ENCODE data around the gene AOC3. TPM values are rescaled to one million over a fixed set of nuclear protein-coding genes. Genes with fewer than 3 reads are reported as not detected.

AOC3 gene
- total and polyA plus RNA-seq, 2 of the 13 experiments (the other 11 are each of a cell fraction or from before 2014, with no cell fraction given) = 8.7 to 51.7 TPM

DNA sequence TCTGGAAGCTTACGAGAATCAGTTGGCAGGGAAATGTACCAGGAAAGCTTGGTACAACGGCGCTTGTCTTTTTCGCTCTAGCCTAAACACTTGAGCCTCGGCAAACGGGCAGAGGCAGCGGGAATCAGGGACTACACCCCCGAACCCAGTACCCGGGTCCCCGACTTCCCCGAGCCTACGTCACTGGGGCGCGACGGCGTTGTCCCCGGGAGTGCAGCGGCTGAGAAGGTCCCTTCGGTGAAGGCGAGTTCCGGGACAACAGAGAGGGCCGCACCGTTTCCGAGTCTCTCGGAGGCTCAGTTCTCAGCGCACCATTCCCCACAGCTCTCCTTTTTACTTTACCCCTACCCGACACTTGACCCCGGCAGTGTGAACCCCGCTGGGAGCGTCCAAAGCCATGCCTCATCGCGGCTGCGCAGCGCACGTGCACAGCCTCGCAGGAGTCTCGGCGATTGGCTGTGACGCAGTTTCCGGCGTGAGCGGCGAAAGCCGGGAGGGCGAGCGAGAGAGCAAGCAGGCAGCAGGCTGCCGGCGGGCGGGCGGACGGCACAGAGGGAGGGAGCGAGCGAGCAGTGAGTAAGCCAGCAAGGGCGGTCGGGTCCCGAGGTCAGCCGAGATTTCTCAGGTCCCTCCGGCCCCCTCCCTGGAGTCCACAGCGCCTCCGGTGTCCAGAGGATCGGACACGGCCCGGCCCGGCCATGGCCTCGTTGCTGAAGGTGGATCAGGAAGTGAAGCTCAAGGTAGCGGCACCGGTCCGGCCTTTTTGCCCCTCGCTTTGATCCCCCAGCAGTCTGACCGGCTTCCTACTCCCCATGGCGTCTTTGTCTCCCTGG, 17.8 kb upstream of the AOC3 start, which contains the start of gene PSME3 (continued):
- TF ChIP-seq RAD51 (IDR thresholded peaks at IDR 0.05; ENCODE audit: borderline replicate concordance) (0 out of 2 replicates have a peak, but pooled peaks have one; percentile 22), SP4 (CRISPR knock-in tag; IDR thresholded peaks at IDR 0.05) (peak; percentile 62), MYPOP (CRISPR knock-in tag; IDR thresholded peaks at IDR 0.05) (peak; percentile 88; the same call in 1 of the 2 replicates), ZNF556 (CRISPR knock-in tag; IDR thresholded peaks at IDR 0.05; ENCODE audit: borderline replicate concordance) (peak; percentile 96), HOXA3 (CRISPR knock-in tag; IDR thresholded peaks at IDR 0.05) (peak; percentile 98), REL (CRISPR knock-in tag; conservative IDR thresholded peaks at IDR 0.05) (peak; percentile 93; the same call in 1 of the 2 replicates), FOXJ3 (CRISPR knock-in tag; IDR thresholded peaks at IDR 0.05; ENCODE audit: borderline replicate concordance) (peak; percentile 85), RFX3 (CRISPR knock-in tag; IDR thresholded peaks at IDR 0.05) (peak; percentile 32; the same call in 1 of the 2 replicates), ZNF484 (CRISPR knock-in tag; IDR thresholded peaks at IDR 0.05; ENCODE audit: borderline replicate concordance, low read depth) (peak; percentile 81), ZNF343 (CRISPR knock-in tag; IDR thresholded peaks at IDR 0.05) (peak; percentile 87; the same call in 1 of the 2 replicates), RXRA (CRISPR knock-in tag; IDR thresholded peaks at IDR 0.05) (peak; percentile 91), KLF6 (CRISPR knock-in tag; IDR thresholded peaks at IDR 0.05) (no peak; the same call in 1 of the 2 replicates), ZNF790 (CRISPR knock-in tag; IDR thresholded peaks at IDR 0.05; ENCODE audit: borderline replicate concordance) (peak; percentile 92; the same call in 1 of the 2 replicates), THRA (CRISPR knock-in tag; IDR thresholded peaks at IDR 0.05; ENCODE audit: borderline replicate concordance) (peak; percentile 79; the same call in 1 of the 2 replicates), KAT2B (IDR thresholded peaks at IDR 0.05; ENCODE audit: borderline replicate concordance, low read depth, low read length) (no peak), NR3C1 (CRISPR knock-in tag; IDR thresholded peaks at IDR 0.05) (peak; percentile 75; the same call in 1 of the 2 replicates), MAFK (conservative IDR thresholded peaks at IDR 0.05 in 1 of 2, IDR thresholded peaks at IDR 0.05 in 1 of 2; ENCODE audit: low read length in 2 of 2) (no peak), ZNF10 (CRISPR knock-in tag; IDR thresholded peaks at IDR 0.05; ENCODE audit: borderline replicate concordance, low read depth) (no peak), ZNF737 (CRISPR knock-in tag; IDR thresholded peaks at IDR 0.05; ENCODE audit: borderline replicate concordance) (peak; percentile 71; the same call in 1 of the 2 replicates), ZNF713 (CRISPR knock-in tag; IDR thresholded peaks at IDR 0.05) (no peak)
- TF ChIP-seq, protein P1, sequence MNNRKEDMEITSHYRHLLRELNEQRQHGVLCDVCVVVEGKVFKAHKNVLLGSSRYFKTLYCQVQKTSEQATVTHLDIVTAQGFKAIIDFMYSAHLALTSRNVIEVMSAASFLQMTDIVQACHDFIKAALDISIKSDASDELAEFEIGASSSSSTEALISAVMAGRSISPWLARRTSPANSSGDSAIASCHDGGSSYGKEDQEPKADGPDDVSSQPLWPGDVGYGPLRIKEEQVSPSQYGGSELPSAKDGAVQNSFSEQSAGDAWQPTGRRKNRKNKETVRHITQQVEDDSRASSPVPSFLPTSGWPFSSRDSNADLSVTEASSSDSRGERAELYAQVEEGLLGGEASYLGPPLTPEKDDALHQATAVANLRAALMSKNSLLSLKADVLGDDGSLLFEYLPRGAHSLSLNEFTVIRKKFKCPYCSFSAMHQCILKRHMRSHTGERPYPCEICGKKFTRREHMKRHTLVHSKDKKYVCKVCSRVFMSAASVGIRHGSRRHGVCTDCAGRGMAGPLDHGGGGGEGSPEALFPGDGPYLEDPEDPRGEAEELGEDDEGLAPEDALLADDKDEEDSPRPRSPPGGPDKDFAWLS (CRISPR knock-in tag; IDR thresholded peaks at IDR 0.05; ENCODE audit: borderline replicate concordance) = peak; percentile 83; the same call in 1 of the 2 replicates
- TF ChIP-seq, protein P2, sequence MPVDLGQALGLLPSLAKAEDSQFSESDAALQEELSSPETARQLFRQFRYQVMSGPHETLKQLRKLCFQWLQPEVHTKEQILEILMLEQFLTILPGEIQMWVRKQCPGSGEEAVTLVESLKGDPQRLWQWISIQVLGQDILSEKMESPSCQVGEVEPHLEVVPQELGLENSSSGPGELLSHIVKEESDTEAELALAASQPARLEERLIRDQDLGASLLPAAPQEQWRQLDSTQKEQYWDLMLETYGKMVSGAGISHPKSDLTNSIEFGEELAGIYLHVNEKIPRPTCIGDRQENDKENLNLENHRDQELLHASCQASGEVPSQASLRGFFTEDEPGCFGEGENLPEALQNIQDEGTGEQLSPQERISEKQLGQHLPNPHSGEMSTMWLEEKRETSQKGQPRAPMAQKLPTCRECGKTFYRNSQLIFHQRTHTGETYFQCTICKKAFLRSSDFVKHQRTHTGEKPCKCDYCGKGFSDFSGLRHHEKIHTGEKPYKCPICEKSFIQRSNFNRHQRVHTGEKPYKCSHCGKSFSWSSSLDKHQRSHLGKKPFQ (CRISPR knock-in tag; IDR thresholded peaks at IDR 0.05; ENCODE audit: insufficient replicate concordance) = peak; percentile 96

All from HepG2 (cell line).